Fibroblast of lung (primary cell): ENCODE measurements around the gene ZC3H15.

ENCODE experiments used
- CTCF ChIP-seq, 2 donors: IDR thresholded peaks in 1 of 2; conservative IDR thresholded peaks in 1 of 2; 1 replicate in 1 of 2; 2 replicates in 1 of 2; pipeline ENCODE4 v1.5.1; 2011 to 2012; ENCODE audit warnings: low read length in 2 of 2, control low read depth in 1 of 2, inconsistent platforms in 1 of 2, low read depth in 1 of 2, mild to moderate bottlenecking in 1 of 2
- EZH2 ChIP-seq: IDR thresholded peaks from 2 replicates; pipeline ENCODE4 v1.5.1; 2012; ENCODE audit warnings: low read length, control low read depth, mild to moderate bottlenecking; ENCODE audit errors: missing control alignments

DNA sequence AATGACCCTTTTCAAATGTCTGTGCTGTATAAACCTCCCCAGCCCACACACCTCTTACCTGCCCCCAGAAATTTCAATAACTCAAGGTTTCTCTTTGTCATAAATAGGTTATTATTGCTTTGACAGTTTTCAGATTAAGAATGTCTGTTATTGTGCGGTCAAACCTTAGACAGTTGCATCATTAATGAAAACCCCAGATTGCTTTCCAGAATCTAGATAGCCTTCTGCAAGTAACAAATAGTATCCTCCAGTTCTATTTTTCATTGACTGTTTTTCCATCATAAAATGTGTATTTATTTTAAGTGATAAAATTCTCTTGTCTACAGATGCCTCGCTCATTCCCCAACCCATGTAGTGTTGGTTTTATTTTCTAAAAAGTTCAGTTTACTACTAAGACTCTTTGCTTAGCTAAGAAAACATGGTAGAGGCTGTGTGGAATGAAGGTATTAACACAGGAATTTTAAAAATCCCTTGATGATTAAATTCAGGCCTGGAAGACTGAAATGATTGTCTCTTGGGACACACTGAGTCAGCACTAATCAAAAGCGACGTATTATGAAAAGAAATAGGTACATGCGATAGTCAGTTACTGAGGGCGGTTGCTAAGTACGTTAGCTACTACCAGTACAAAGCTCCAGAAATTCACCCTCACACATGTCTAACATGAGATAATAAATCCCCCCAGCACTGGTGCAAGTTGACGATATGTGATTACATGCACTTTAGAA lies 65.4 kb downstream of the ZC3H15 start:
- TF ChIP-seq CTCF (conservative IDR thresholded peaks at IDR 0.05 in 1 of 2, IDR thresholded peaks at IDR 0.05 in 1 of 2; ENCODE audit: low read depth in 1 of 2, low read length in 2 of 2), result no peak
- no peak for TF ChIP-seq EZH2
